Uterus (tissue), 4 donors: ENCODE data around the gene PRKD1. TPM values are rescaled to one million over a fixed set of nuclear protein-coding genes. Genes with fewer than 3 reads are reported as not detected.

Experiments
- DNase-seq, 2 donors: peaks; one replicate each; pipeline ENCODE4 v3.0.0-alpha.2; 2019 to 2020
- H3K27ac ChIP-seq, 2 donors: fragments of 200-600 bp; sonication (generic); 1 replicate in 1 of 2; 2 replicates in 1 of 2; pipeline ENCODE4 v1.5.1; 2016 to 2018
- H3K27me3 ChIP-seq, 2 donors: fragments of 200-600 bp; sonication (generic); one replicate each; pipeline ENCODE4 v1.5.1; 2018 to 2019; ENCODE audit warnings: control low read depth in 1 of 2
- H3K36me3 ChIP-seq, 2 donors: fragments of 200-600 bp; sonication (generic); one replicate each; pipeline ENCODE4 v1.5.1; 2019; ENCODE audit warnings: control low read depth in 1 of 2
- H3K4me1 ChIP-seq, 2 donors: fragments of 200-600 bp; sonication (generic); one replicate each; pipeline ENCODE4 v1.5.1; 2018 to 2019; ENCODE audit warnings: control low read depth in 1 of 2
- H3K4me3 ChIP-seq, 2 donors: fragments of 200-600 bp; sonication (generic); 1 replicate in 1 of 2; 2 replicates in 1 of 2; pipeline ENCODE4 v1.5.1; 2018 to 2019; ENCODE audit warnings: mild to moderate bottlenecking in 1 of 2
- H3K9me3 ChIP-seq, 2 donors: fragments of 200-600 bp; sonication (generic); one replicate each; pipeline ENCODE4 v1.5.1; 2019; ENCODE audit warnings: control low read depth in 1 of 2
- POLR2A ChIP-seq, 2 donors: fragments of 450-650 bp; IDR thresholded peaks; one replicate each; pipeline ENCODE4 v1.6.1; 2016; ENCODE audit warnings: antibody characterized with exemption in 2 of 2, mild to moderate bottlenecking in 1 of 2, moderate library complexity in 1 of 2
- intact Hi-C: fragments of 100-400 bp; cut with DNase I; formaldehyde crosslinking; loops from one replicate; pipeline ENCODE4 v1.15.1; 2023; ENCODE audit warnings: low total_unique reads
- total RNA-seq, 4 donors: library from RNA; depleted of rRNA in 3 of 4; stranded (reverse); fragments of >200 nt in 3 of 4; gene quantifications; one replicate each; pipeline versions ENCODE4 v1.1.0 to v1.2.4, GENCODE V29; 2014 to 2023
- TF ChIP-seq, protein P1 (sequence below), 4 experiments: fragments of 200-600 bp in 2 of 4; fragments of 450-650 bp in 2 of 4; sonication (generic) in 2 of 4; IDR thresholded peaks; one replicate each; pipeline ENCODE4 v1.5.1; 2016 to 2019; ENCODE audit warnings: antibody characterized with exemption in 4 of 4, mild to moderate bottlenecking in 2 of 4, moderate library complexity in 1 of 4
- donor health status: DM: yes; HTN: yes; CAD: no.

The PRKD1 gene
- total RNA-seq, 4 donors from 2014 or later: 6.4 to 47.9 (median 31.5) TPM

DNA sequence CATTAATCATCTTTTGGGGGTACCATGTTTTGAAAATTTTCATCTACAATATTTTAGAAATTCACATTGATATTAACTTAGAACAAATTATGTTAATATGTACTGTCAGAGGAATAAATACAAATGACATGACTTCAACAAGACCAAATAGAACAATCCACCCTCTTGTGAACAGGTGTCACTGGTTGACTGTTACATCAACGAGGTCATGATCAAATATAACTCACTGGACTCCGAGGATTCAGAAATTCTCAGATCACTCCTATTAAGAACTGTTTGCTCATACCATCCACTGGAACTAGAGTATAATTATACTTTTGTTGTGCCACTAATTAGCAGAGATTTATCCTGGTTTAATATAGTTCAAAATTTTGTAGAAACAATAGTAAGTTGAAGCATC, 318.8 kb downstream of the PRKD1 start:
- intact Hi-C loops: no loop called here
- H3K27ac ChIP-seq: no peak overlapping the region
- DNase-seq: no peak
- no peak overlapping the region for H3K4me3 ChIP-seq
- H3K4me1 ChIP-seq: no peaks in the 10 kb centered on the region
- no peaks in the 10 kb centered on the region for H3K27me3 ChIP-seq
- no peak for TF ChIP-seq POLR2A (IDR thresholded peaks at IDR 0.05)
- TF ChIP-seq, protein P1, sequence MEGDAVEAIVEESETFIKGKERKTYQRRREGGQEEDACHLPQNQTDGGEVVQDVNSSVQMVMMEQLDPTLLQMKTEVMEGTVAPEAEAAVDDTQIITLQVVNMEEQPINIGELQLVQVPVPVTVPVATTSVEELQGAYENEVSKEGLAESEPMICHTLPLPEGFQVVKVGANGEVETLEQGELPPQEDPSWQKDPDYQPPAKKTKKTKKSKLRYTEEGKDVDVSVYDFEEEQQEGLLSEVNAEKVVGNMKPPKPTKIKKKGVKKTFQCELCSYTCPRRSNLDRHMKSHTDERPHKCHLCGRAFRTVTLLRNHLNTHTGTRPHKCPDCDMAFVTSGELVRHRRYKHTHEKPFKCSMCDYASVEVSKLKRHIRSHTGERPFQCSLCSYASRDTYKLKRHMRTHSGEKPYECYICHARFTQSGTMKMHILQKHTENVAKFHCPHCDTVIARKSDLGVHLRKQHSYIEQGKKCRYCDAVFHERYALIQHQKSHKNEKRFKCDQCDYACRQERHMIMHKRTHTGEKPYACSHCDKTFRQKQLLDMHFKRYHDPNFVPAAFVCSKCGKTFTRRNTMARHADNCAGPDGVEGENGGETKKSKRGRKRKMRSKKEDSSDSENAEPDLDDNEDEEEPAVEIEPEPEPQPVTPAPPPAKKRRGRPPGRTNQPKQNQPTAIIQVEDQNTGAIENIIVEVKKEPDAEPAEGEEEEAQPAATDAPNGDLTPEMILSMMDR (IDR thresholded peaks at IDR 0.05): no peak
- H3K9me3 ChIP-seq: no peaks in the 10 kb centered on the region
- no peaks in the 10 kb centered on the region for H3K36me3 ChIP-seq

DNA sequence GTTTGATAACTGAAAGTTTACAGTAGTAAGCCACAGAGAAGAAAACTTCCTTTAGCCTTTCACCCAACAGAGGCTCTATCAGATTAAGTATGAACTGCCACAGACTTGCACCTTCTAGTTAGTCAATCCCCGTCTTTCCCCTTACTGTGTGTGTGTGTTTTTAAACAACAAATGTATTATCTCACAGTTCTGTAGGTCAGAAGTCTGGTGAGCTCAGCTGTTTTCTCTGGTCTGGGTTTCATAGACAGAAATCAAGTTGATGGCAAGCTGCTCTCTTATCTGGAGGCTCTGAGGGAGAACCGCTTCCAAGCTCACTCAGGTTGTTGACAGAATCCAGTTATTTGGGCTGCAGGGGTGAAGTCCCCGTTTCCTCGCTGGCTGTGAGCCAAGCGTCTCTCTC, 320.5 kb downstream of the PRKD1 start:
- no peak overlapping the region for H3K27ac ChIP-seq
- H3K4me1 ChIP-seq: no peaks in the 10 kb centered on the region
- no peaks in the 10 kb centered on the region for H3K27me3 ChIP-seq
- no peaks in the 10 kb centered on the region for H3K9me3 ChIP-seq
- TF ChIP-seq POLR2A (IDR thresholded peaks at IDR 0.05): no peak
- TF ChIP-seq, protein P1 (IDR thresholded peaks at IDR 0.05): no peak
- H3K36me3 ChIP-seq: no peaks in the 10 kb centered on the region
- H3K4me3 ChIP-seq: no peak overlapping the region
- intact Hi-C loops: no loop called here
- no peak for DNase-seq

DNA sequence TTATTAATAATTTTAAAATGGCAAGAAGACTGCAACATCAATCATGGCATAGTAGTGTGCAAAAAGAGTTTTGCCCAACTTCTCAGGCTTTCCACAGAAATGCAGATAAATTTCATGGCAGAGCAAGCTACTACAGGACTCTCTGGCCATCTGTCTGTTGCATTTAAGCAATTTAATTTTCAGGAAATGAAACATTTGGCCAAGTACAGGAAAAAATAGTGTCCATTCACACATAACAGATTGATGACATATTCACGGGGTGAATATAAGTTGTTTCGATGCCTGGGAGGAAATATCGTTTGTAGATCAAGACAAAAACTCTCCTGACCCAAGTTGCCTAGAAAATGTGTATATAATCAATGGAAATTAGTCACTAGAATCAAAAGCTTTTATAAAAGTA, 324.0 kb downstream of the PRKD1 start:
- TF ChIP-seq, protein P1 (IDR thresholded peaks at IDR 0.05): no peak
- TF ChIP-seq POLR2A (IDR thresholded peaks at IDR 0.05): no peak
- Histone ChIP-seq H3K4me1 (no peaks in the 10 kb centered on the region), H3K27ac (no peak overlapping the region), H3K36me3 (no peaks in the 10 kb centered on the region), H3K9me3 (no peaks in the 10 kb centered on the region), H3K27me3 (no peaks in the 10 kb centered on the region), H3K4me3 (no peak overlapping the region)
- DNase-seq: no peak
- intact Hi-C loops: no loop called here

DNA sequence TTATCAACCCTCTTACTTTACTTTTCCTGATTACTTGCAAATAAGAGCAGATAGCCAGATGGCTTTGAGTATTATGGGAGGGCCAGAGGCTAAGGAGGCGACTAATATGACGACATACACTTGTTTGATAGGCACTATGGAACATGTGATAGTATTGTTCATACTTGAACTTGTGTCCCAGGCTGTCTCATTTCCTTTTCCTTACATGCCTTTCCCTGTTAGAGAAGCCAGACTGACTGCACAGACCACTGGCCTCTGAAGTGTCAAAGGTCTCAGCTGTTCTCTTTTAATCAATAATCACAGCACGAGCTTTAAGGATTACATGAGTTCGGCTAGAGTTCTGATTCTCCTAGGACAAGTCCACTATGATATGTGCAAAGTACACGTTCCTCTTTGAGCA, 326.0 kb downstream of the PRKD1 start:
- TF ChIP-seq POLR2A (IDR thresholded peaks at IDR 0.05): no peak
- TF ChIP-seq, protein P1 (IDR thresholded peaks at IDR 0.05): no peak
- Histone ChIP-seq H3K36me3 (no peaks in the 10 kb centered on the region), H3K27me3 (no peaks in the 10 kb centered on the region), H3K27ac (no peak overlapping the region), H3K4me3 (no peak overlapping the region), H3K9me3 (no peaks in the 10 kb centered on the region), H3K4me1 (no peaks in the 10 kb centered on the region)
- no peak for DNase-seq
- intact Hi-C loops: no loop called here

DNA sequence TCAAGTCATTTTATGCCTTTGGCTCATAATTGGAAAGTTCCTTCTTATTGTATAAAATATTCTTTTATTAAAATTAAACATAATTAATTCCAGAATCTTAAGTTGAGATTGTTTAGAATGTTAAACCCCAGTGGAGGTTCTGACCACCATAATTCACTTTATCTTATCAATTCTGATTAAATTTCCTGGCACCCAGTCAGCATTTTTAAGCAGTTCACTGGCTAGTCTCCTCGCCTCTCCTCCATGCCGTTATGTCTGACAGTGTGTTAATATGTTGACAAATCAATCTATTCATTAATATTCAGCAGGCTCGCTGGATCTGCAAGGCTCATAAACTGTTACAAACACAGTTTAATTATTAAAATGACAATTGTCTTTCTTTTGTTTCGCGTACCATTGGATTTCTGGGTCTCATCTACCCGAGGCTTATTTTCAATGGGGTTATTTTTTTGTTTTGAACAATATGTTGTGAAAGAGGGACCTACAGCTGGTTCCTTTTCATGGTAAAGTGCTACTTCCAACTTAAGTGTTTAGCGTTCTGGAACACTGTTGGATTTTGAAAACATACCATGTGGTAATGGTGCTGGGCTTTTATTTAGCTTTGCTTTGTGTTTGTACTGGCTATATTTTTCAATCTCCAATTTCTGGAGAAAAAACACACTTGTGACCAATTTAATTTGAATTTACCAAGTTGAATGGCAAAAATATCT, 339.7 kb downstream of the PRKD1 start:
- intact Hi-C loops: no loop called here
- H3K27me3 ChIP-seq: no peaks in the 10 kb centered on the region
- TF ChIP-seq POLR2A (IDR thresholded peaks at IDR 0.05): no peak
- TF ChIP-seq, protein P1 (IDR thresholded peaks at IDR 0.05): no peak
- no peak for DNase-seq
- H3K36me3 ChIP-seq: no peaks in the 10 kb centered on the region
- H3K27ac ChIP-seq: no peak overlapping the region
- no peak overlapping the region for H3K4me3 ChIP-seq
- no peaks in the 10 kb centered on the region for H3K4me1 ChIP-seq
- no peaks in the 10 kb centered on the region for H3K9me3 ChIP-seq
